Activated naive CD4-positive, alpha-beta T cell treated with Interleukin-2 at 50 U/mL for 16 hours (primary cell): ENCODE results near the gene PDIA5.
"Not testable (repeated sequence)": the region's sequence is repeated elsewhere in the genome, so short reads cannot be mapped to it uniquely, and the experiment has no call there.

ENCODE experiments used
- DNase-seq: peaks from one replicate; pipeline ENCODE4 v3.0.0-alpha.2; 2020

Gene PDIA5

DNA sequence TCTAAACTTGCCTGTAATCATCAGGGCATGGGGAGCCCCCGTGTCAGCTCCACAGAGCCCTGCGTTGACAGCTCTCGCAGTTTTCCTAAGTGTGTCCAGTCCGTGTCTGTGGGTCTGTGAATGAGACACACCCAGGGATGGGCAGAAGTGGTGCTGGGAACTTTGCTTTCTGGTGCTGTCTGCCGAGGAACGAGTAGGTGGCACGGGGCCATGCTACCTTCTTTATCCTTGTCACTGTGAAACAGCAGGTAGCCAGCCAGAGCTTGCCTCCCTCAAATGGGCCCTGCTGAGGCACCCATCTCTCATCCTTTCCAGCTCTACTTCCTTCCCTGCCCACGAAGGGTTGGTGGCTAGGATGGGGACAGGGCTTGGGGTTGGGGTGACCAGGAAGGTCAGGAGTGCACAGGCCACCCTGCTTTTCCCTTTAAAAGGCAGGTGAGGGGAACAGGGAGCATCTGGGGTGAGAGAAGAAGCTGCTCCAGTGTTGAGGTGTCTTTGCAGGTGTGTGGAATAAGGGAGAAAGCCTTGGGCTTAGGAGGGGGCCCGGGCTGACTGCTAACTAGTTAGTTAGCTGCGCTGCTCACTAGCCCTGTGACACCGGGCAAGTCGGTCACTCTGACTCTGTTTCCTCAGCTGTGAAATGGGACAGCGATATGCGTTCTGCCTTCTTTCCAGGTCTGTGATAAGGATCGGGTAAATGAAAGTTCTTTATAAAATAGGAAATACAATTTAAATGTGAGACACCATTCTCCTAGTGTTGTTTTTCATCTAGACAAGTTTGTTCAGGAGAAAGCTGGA, 27.9 kb downstream of the PDIA5 start:
- no peak for DNase-seq

DNA sequence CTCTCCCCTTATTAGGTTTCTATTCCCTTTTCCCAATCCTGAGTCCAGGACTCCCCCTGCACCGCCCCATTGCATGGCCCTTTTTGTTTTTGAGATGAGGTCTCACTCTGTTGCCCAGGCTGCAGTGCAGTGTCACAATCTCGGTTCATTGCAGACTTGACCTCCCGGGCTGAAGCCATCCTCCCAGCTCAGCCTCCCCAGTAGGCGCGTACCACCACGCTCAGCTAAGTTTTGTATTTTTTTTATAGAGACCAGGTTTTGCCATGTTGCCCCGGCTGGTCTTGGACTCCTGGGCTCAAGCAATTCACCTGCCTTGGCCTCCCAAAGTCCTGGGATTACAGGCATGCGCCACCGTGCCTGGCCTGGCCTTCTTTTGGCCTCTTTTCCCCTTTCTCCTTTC, 29.3 kb downstream of the PDIA5 start:
- no peak for DNase-seq

DNA sequence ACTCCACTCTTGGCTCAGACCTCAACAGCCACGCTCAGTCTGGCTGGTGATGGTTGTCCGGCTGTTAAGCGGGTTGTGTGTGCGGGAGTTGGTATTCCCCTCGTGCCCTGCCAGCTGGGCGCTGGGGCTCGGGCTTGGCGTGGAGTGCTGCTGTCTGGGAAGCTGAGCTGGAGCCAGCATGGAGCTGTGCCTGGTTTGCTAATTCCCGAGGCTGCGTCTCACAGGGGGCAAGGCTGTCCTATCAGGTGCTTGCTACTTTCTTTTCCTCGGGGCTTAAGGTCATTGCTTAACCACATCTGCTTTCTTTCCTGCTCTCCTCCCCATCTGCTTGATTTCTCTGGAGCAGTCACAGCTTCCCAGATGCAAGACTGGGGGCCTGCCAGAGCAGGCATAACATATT, 29.9 kb downstream of the PDIA5 start:
- no peak for DNase-seq

DNA sequence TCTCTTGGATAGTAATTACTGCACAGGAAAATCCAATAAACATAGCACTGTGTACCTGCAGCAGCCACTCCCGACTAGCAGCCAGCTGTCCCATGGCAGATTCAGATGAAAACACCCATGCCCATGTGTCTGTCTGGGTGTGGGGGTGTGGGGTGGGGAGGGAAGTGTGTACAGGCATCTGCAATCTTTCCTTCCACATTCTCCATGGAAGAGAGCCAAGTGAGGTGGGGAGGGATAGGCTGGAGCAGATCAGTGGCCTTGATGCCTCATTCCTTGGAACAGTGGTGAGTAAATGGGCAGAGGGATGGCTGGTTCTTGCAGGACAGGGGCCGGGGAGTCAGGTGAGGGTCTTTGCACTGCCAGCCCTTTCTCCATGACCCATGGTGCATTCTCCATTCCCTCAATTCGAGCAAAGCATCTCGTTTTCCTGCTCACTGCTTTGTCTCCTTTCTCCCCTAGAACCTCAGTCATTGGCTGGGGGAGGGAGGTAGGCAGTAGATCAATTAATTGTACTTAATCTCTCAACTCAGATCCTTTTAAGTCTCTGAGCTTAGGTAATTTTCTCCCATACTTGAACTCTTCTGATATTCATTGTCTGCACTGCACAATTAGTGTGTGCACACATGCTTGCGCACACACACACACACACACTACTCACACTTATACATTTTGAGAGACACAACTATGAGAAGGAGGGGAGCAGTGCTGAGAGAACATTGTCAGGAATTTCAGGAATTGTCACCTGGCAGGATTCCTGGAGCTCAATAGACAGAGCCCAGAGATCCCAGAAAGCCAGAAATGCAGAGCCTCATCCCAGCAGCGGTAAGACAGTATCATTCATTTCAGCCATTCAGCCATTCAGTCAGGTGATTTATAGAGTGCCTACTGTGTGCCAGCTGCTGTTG, 31.9 kb downstream of the PDIA5 start:
- no peak for DNase-seq

DNA sequence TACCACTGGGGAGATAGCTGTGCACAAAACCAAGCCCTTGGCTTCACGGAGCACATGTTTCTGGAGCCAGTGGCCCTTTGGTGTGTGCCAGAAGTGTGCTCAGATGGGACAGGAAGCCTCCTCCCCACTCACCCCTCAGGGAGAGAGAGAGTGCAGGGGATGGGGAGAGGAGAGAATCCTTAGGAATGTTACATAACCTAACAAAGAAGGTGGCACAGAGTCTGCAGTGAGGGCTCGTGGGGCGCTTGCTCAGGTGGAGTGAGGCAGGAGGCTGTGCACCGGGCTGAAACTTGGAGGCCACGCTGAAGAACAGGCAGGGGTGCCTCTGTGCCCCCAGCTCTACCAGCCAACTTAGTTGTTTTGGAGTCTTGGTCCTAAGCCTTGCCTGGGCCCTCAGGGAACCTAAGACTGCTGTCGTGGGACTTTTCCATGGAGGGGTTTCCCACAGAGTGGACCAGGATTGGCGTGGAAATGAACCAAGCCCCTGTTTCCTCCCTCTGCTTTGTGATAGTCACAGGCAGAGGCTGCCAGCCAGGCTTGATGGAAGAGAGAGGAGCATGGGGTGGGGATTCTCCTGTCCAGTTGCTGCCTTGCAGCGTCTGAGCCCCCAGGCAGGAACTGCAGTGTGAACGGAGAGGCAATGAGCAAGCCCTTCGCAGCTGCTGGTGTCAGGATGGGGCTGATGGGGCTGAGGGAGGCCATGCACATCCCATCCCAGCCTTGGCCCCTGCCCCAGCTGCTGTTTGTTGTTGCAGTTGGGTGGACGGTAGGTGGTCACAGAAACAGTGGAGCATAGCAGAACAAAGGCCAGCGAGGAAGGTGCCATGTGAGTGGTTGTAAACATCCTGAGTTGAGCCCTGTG, 32.7 kb downstream of the PDIA5 start:
- no peak for DNase-seq

DNA sequence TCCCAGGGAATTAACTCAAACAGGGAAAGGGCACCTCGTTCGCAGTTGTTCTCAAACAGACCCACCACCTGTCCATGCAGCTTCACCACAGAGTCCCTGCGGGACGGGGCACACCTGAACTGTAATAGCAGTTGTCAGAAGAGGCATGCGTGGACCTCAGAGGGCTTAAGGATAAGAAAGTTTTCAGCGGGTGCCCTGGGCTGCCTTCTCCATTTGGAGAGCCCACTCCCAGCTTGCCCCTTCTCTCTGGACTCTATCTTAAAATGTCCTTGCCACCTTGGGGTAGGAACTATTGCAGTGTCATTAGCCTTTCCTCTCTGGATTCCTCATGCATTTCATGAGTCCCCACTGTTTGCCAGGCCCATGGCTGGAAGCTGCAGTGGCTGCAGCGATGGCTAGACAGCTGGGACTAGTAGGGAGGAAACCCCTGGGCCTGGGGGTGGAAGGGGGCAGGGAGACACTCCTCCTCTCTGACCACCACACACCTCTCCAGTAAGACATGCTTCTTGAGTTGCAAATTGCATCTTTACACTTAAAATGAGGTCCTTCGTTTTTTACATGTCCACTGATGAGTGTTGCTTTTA, 33.5 kb downstream of the PDIA5 start:
- DNase-seq: no peak

DNA sequence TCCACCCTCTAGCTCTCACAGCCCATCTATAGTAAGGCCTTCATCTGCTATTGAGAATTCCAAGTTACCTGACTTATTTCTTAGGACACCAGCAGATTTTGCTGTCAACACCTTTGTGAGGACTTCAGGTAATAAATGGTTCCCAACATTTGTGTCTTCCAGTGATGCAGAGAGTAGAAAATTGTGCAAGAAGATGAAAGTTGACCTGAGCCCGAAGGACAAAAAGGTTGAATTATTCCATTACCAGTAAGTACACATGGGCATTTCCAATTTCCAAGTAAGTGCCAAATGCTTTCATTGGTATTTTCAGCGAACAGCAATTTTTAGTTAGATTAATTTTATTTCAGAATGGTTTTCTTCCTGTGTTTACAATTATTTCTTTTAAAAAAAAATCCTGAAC, 35.4 kb downstream of the PDIA5 start:
- DNase-seq: no peak

DNA sequence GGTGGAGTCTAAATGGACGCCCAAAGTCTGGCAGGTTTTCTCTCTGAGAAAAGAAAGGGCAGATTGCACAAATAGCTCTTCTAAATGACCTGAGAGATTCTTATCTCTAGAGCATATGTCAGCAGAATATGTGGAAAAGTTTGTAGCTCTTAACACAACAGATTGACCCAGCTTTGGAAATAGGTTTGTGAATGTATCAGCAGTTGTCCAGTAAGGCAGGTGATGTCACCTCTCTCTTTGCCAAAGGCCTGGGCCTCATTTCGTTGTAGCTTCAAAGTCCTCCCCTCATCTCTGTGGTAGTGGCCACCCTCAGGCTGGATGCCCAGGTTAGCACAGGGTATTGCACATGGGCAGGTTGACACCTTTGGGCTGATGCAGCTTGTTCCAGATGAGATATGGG, 36.0 kb downstream of the PDIA5 start:
- no peak for DNase-seq

DNA sequence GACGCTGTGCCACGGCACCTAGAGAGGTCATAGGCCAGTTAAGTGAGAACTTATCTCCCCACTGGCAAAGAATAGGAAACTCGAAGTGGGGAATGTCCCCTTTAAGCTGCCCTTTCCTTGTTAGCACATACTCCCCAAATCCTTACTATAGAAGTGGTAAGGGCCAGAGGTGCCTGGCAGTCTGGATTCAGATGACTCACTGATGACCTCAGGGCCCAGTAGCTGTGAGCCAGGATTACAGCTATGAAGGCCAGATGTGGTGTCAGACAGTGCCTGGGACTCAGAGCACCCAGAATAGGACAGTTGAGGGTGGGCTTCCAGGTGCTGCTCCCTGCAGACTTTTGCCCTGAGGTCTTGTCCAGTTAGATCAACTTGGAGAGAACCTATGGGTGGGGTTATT, 37.7 kb downstream of the PDIA5 start:
- DNase-seq: no peak

DNA sequence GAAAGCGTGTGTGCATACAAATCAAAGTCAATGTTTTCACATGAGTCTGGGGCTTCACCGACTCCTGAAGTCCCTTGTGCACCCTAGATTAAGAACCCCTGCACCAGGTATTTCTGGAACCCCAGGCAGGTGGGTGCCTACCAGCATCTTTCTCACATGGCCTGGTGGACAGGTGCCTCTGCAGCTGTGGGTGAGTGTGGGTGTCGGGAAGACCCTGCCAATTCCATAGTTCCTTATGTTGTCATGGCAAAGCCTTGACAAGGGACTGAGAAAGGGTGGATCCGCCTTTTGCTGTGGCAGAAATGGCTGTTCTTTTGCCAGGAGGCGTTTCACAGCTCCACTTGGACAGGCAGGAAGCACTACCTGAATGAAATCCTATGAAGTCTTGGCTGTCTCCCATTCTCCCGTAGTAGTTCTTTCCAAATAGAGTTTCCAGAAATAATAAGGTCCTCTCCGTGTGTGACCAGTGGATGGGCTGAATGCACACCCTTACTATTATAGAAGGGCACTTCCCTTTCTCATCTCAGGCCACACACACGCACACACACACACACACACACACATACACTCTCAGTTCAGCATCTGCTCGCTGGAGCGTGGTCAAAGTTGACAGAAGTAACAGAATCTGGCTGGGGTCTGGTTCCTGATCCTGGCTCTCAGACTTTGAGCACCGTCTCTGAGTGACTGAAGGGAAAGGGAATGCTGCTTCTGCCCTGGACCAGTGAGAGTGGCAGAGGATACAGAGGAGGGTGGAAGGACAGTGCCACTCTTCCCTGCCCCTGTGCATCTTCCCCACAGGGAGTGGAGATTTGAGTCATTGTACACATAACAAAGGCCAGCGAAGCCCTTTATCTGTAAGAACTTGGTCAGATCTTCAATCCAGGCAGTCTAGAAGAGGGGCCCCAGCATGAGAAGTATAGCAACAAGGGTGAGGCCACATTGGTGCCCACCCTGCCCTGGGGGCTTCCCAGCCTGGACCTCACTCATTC, 38.7 kb downstream of the PDIA5 start:
- no peak for DNase-seq

DNA sequence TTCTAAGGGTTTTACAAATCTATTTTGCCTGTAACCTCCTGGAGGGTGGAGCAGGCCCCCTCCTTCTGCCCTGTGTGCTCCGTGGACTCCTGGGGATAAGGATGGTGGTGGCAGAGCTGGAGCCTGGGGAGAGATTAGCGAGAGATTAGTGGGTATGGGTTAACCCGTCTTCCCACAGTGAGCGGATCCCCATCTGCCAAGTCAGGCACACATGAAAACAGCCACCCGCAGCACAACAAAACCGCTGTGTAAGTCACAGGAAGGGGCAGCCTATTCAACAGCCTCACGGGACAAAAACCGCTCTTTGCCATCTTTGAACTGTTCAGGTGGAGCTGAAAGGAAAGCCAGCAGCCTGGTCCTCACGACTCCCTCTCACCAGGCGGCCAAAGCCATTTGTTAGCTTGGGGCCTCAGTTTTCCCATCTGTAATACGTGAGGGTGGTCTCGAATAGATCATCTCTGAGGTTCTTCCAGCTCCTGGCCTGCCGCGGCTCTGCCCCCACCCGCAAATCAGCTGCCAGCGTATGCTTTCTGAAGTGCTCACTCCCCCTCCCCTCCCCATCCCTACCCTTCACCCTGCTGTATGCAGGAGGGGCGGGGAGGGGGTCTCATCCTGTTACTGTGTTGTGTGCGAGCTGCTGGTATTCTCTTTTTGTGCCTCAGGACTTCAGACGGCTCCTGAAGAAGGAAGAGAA, 43.6 kb downstream of the PDIA5 start:
- DNase-seq: no peak

DNA sequence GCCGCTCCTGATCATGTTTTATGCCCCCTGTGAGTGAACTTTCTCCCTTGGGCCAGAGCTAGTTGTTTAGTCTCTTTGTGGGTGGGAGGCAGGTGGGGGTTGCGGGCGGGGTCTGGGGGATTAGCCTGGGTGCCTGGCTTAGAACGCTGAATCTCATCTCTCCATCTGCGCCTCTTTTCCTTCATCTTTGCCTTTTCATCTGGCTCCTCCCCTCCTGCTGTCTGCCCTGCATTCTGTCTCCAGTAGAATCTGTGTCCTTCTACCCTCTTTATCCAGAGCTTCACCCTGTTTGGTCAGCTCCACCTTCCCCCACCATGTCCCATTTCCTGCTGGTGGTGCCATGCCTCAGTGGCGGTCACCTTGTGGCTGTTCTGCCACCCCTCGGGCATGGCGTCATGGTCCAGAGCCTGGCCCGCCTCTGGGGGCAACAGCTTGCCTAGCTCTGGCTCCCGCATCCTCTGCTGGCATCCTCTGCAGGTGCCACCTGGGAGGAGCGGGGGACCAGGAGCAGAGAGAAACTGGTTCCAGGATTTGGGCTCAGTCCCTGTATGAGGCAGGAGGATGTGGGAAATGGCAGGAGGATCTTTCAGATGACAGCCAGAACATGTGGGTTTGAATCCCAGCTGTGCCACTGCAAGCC, 44.3 kb downstream of the PDIA5 start:
- DNase-seq: no peak

DNA sequence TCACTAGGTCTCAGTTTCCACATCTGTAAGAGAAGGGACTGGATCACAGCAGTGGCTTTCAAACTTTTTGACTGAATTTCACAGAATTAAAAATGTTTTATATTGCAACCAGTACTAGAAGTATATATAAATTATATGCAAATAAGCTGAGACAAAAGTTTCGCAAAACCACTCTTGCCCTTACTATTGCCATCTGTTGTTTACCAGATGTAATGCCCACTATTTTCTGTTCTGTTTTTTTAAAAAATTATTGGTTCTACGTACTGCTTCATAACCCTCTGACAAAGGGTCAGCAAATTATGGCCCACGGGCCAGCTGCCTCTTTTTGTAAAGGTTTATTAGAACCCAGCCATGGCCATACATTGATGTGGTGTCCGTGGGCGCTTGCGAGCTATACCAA, 44.8 kb downstream of the PDIA5 start:
- no peak for DNase-seq

DNA sequence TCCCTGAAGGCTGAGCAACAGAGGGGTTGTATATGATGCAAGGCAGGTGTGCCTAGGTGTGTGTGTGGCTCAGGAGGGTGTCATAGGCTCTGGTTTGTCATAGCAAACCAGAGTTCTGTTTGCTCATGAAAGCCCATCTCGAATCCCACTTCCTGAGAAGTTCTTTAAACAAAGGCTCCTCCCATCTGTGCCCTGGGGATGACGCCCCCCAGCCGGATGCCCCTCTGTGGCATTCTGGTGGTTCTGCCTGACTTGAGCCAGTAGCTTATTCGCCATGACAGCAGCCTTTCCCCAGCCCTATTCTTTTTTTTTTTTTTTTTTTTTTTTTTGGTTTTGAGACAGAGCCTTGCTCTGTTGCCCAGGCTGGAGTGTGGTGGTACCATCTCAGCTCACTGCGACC, 45.4 kb downstream of the PDIA5 start:
- DNase-seq: no peak

DNA sequence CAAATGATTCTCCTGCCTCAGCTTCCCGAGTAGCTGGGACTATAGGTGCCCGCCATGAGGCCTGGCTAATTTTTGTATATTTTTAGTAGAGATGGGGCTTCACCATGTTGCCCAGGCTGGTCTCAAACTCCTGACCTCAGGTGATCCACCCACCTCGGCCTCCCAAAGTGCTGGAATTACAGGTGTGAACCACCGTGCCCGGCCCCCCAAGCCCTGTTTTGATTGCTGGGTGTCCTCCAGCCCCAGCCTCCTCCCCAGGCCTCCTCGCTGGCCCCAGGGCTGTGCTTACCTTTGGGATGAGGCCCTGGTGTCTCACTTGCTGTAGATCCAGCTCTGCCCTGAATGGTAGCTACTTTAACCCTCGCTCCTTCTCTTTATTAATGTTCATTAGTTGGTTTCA, 45.8 kb downstream of the PDIA5 start:
- not testable (repeated sequence) for DNase-seq

DNA sequence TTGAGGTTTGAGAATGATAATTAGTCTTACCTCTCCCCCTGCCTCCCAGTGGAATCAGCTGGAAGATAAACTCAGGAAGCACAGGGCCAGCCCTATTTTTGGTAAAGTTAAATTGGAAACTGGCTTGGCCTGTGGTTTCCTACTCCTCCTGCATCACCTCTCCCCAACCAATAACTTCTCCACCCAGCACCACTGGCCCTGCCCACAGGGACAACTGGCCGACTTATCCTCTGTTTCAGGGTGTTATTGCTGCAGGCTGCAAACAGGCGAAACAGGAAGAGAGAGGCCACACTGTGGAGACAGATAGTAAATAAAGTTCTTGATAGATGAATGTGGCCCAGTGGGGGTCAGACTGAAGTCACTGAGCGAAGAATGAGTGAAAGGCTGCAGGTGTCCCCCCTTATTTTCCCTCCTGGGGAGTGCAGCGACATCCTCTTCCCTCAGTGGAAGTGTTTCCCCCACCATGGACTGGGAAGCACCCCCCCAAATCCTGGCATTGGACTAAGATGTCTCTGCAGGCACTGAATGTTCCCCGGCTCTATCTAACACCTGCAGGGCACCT, 47.1 kb downstream of the PDIA5 start:
- no peak for DNase-seq

DNA sequence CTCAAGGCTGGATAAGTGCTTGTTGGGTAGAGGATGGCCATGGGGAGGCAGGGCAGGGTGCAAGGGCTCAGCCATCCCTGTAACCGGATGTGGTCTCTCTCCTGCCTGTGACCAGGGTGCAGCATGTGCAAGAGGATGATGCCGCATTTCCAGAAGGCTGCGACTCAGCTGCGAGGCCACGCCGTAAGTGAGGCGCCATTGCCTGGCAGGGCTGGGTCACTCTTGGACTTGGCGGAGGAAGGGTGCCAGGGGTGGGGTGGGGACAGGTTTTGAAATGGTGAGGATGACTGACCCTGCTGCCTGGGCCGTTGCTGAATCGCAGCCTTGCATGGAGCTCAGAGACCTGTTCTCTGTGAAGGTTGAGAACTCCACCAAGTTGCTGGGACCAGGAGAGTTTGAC, 49.3 kb downstream of the PDIA5 start:
- DNase-seq: no peak

DNA sequence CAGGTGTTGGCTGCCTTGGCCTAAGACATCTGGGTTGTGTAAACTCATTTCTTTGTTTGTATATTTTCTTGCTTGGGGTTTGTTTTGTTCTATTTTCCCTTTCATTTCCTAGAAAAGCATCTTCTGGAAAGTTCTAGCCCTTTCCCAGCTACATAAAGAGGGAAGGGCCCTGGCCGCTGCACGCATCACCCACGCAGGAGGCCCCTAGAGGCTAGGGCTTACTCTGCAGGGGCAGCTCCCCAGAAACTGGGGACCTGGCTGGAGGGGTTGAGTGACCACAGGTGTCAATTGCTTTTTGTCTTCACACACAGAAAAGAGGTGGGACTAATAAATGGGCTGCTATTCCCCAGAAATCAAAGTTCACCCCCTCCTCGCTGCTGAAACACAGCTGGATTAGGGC, 52.6 kb downstream of the PDIA5 start:
- no peak for DNase-seq

DNA sequence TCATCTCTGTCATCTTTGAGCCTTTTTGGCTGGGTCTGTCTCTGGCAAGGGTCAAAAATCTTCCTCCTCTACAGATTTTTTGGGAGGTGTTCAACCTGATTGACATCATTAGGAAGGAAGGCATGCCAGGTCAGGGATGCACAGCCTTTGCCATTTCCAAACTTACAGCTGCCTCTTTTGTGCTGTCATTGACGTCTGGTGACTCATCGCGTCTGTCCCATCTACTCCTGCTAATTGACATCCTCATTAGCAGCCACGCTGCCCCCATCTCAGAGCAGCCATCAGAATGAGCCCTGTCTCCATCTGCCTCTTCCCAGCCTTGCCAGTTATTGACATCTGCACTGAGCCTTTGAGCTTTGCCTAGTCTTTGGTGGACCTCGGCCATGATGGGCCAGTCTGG, 53.0 kb downstream of the PDIA5 start:
- DNase-seq: no peak

DNA sequence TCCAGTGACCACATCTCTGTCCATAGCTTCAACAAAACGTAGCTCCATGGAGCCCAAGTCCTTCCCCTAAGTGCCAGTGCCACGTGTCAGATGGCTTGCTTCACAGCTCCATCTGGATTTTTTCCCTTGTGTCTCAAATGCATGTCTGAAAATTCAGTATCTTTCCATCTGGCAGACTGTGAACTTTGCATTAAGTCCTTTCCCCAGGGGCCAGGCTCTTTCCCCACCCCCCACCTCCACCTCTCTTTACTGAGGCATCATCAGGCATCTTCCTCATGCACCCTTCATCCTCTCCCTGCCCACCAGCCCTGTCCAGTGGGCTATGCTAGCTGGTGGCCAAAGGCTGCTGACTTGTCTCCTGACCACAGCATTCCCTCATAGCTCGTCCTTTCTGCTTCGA, 53.7 kb downstream of the PDIA5 start:
- no peak for DNase-seq
